ENCODE results near the gene NOL4L.

NOL4L gene

GRCh38 chr20:32440758-32441078 lies 144.4 kb downstream of the NOL4L start:
- no peak for DNase-seq

GRCh38 chr20:32440069-32440757 lies 144.9 kb downstream of the NOL4L start:
- DNase-seq: no peak

- no peak for DNase-seq
These were observed 145.9 kb downstream of the NOL4L start for GRCh38 chr20:32439132-32439829.

- DNase-seq: no peak
These were observed 146.7 kb downstream of the NOL4L start for GRCh38 chr20:32438331-32438858.

GRCh38 chr20:32437391-32438074 lies 147.6 kb downstream of the NOL4L start:
- no peak for DNase-seq

GRCh38 chr20:32436968-32437367 lies 148.2 kb downstream of the NOL4L start:
- no peak for DNase-seq

- DNase-seq: no peak
These were observed 148.8 kb downstream of the NOL4L start for GRCh38 chr20:32436142-32436861.

GRCh38 chr20:32435449-32436107 lies 149.6 kb downstream of the NOL4L start:
- DNase-seq: no peak

- DNase-seq: no peak
These were observed 150.7 kb downstream of the NOL4L start for GRCh38 chr20:32434434-32434833.

GRCh38 chr20:32433311-32434021 lies 151.7 kb downstream of the NOL4L start:
- DNase-seq: no peak

GRCh38 chr20:32432277-32432676 lies 152.9 kb downstream of the NOL4L start:
- DNase-seq: no peak

GRCh38 chr20:32431457-32431856 lies 153.7 kb downstream of the NOL4L start:
- DNase-seq: no peak

GRCh38 chr20:32429745-32430360 lies 155.3 kb downstream of the NOL4L start:
- DNase-seq: no peak

GRCh38 chr20:32429343-32429742 lies 155.8 kb downstream of the NOL4L start:
- no peak for DNase-seq

- DNase-seq: no peak
These were observed 157.1 kb downstream of the NOL4L start for GRCh38 chr20:32427996-32428395.

- no peak for DNase-seq
These were observed 163.8 kb downstream of the NOL4L start for GRCh38 chr20:32421290-32421689.

GRCh38 chr20:32418376-32418775 lies 166.8 kb downstream of the NOL4L start:
- no peak for DNase-seq

- DNase-seq: no peak
These were observed 168.9 kb downstream of the NOL4L start for GRCh38 chr20:32416206-32416605.

GRCh38 chr20:32415494-32415893 lies 169.6 kb downstream of the NOL4L start:
- DNase-seq: no peak

GRCh38 chr20:32411955-32412706 lies 173.0 kb downstream of the NOL4L start:
- no peak for DNase-seq

Data from stimulated activated naive CD4-positive, alpha-beta T cell treated with Interleukin-2 at 50 U/mL for 16 hours (primary cell).